ENCODE results near the gene ACE.

Gene ACE

GRCh38 chr17:63528183-63528582 is 51.3 kb downstream of the ACE start:
- CTCF ChIA-PET: interaction anchor here (0.6 to 2.6 kb wide), 2 partner anchors 103 to 164 kb away, joined by 3 to 7 read pairs; no protein-coding TSS in a partner anchor
- POLR2A ChIA-PET: no interaction called here
- H3K4me1 ChIP-seq (ENCODE audit: control insufficient read depth, insufficient read depth, low read length): no peaks in the 10 kb centered on the region
- H3K9me3 ChIP-seq (ENCODE audit: control insufficient read depth, insufficient read depth, low read depth, low read length): no peaks in the 10 kb centered on the region
- TF ChIP-seq TSHZ1 (tag by site-specific recombination; IDR thresholded peaks at IDR 0.05; ENCODE audit: borderline replicate concordance) (no peak), ZNF148 (tag by site-specific recombination; IDR thresholded peaks at IDR 0.05; ENCODE audit: borderline replicate concordance) (no peak)
- no peak overlapping the region for H3K4me3 ChIP-seq (ENCODE audit: low read depth, low read length)
- no peak overlapping the region for H3K27ac ChIP-seq (ENCODE audit: extremely low read depth, low read depth, low read length)
- no peaks in the 10 kb centered on the region for H3K36me3 ChIP-seq (ENCODE audit: control insufficient read depth in 2 of 2, insufficient read depth in 1 of 2, low read length in 2 of 2)

GRCh38 chr17:63529711-63530556 is 53.1 kb downstream of the ACE start:
- Histone ChIP-seq H3K36me3 (ENCODE audit: control insufficient read depth in 2 of 2, insufficient read depth in 1 of 2, low read length in 2 of 2) (no peaks in the 10 kb centered on the region), H3K4me1 (ENCODE audit: control insufficient read depth, insufficient read depth, low read length) (no peaks in the 10 kb centered on the region), H3K4me3 (ENCODE audit: low read depth, low read length) (no peak overlapping the region), H3K9me3 (ENCODE audit: control insufficient read depth, insufficient read depth, low read depth, low read length) (no peaks in the 10 kb centered on the region), H3K27ac (ENCODE audit: extremely low read depth, low read depth, low read length) (no peak overlapping the region)
- 0 out of 2 replicates have a peak, but pooled peaks have one; percentile 7 for TF ChIP-seq CTCF (tag by site-specific recombination; IDR thresholded peaks at IDR 0.05)
- no peak for TF ChIP-seq ZNF18 (tag by site-specific recombination; IDR thresholded peaks at IDR 0.05)
- TF ChIP-seq EGR2 (tag by site-specific recombination; IDR thresholded peaks at IDR 0.05; ENCODE audit: low read depth): peak; percentile 59
- TF ChIP-seq ZFHX2 (tag by site-specific recombination; conservative IDR thresholded peaks at IDR 0.05): peak; percentile 41
- ChIA-PET CTCF (interaction anchor here (0.6 to 1.2 kb wide), 3 partner anchors 82 to 281 kb away, joined by 3 to 4 read pairs (median 4); no protein-coding TSS in a partner anchor), POLR2A (no interaction called here)

- Histone ChIP-seq H3K36me3 (ENCODE audit: control insufficient read depth in 2 of 2, insufficient read depth in 1 of 2, low read length in 2 of 2) (no peaks in the 10 kb centered on the region), H3K27ac (ENCODE audit: extremely low read depth, low read depth, low read length) (no peak overlapping the region), H3K9me3 (ENCODE audit: control insufficient read depth, insufficient read depth, low read depth, low read length) (no peaks in the 10 kb centered on the region), H3K4me3 (ENCODE audit: low read depth, low read length) (no peak overlapping the region), H3K4me1 (ENCODE audit: control insufficient read depth, insufficient read depth, low read length) (no peaks in the 10 kb centered on the region)
- POLR2A ChIA-PET: no interaction called here
- CTCF ChIA-PET: no interaction called here
- TF ChIP-seq OVOL3 (tag by site-specific recombination; IDR thresholded peaks at IDR 0.05): no peak
- TF ChIP-seq ZFP69B (tag by site-specific recombination; IDR thresholded peaks at IDR 0.05): no peak
- TF ChIP-seq ZNF146 (tag by site-specific recombination; IDR thresholded peaks at IDR 0.05): no peak
- TF ChIP-seq ZNF132 (tag by site-specific recombination; IDR thresholded peaks at IDR 0.05; ENCODE audit: borderline replicate concordance): no peak
- no peak for TF ChIP-seq ZNF768 (tag by site-specific recombination; IDR thresholded peaks at IDR 0.05)
- no peak for TF ChIP-seq ZBTB1 (tag by site-specific recombination; IDR thresholded peaks at IDR 0.05)
- no peak for TF ChIP-seq ZNF580 (tag by site-specific recombination; IDR thresholded peaks at IDR 0.05)
- TF ChIP-seq CTCF (tag by site-specific recombination; IDR thresholded peaks at IDR 0.05): no peak
- TF ChIP-seq ATF2 (tag by site-specific recombination; IDR thresholded peaks at IDR 0.05; ENCODE audit: low read depth): no peak
- no peak for TF ChIP-seq ZFP37 (tag by site-specific recombination; IDR thresholded peaks at IDR 0.05)
Measured at GRCh38 chr17:63530557-63531021, 53.7 kb downstream of the ACE start.

Data from HEK293 (cell line).